Pancreas (tissue), 10 donors: ENCODE results near the gene GPC6. TPM values are rescaled to one million over a fixed set of nuclear protein-coding genes. Genes with fewer than 3 reads are reported as not detected.

Experiments
- ATAC-seq, 4 donors: fragments of 200-7000 bp; cut with Tn5 transposase; one replicate each; pipeline versions ENCODE4 v1.8.0 to v1.9.1; 2020; ENCODE audit warnings: mild to moderate bottlenecking in 4 of 4, moderate library complexity in 4 of 4
- DNase-seq, 6 donors: peaks; one replicate each; pipeline ENCODE4 v3.0.0-alpha.2; 2020
- FAIRE-seq: peaks from 2 replicates; lab custom pipeline; 2012; peaks lifted over from hg19 to GRCh38; lab: Jason Lieb, UNC
- H3K27ac ChIP-seq, 4 donors: fragments of 200-600 bp; sonication (generic); 1 replicate in 3 of 4; 2 replicates in 1 of 4; pipeline versions ENCODE4 v1.5.0 to v1.8.0; 2020
- H3K27me3 ChIP-seq, 4 donors: fragments of 200-600 bp; one replicate each; pipeline ENCODE4 v1.8.0; 2021
- H3K36me3 ChIP-seq, 3 donors: fragments of 200-600 bp; sonication (generic) in 1 of 3; one replicate each; pipeline versions ENCODE4 v1.5.0 to v1.8.0; 2020 to 2021
- H3K4me1 ChIP-seq, 3 donors: fragments of 200-600 bp; one replicate each; pipeline ENCODE4 v1.8.0; 2021
- H3K4me3 ChIP-seq, 4 donors: fragments of 200-600 bp; sonication (generic) in 2 of 4; one replicate each; pipeline versions ENCODE4 v1.5.0 to v1.8.0; 2020 to 2021
- H3K9me3 ChIP-seq, 4 donors: fragments of 200-600 bp; one replicate each; pipeline ENCODE4 v1.8.0; 2021
- WGBS, 2 donors: extraction: QIAGEN DNeasy Blood & Tissue Kit; methylation state at CpG; one replicate each; pipeline ENCODE4 v1.1.7; 2013; 5-methylcytosine and 5-hydroxymethylcytosine counted together
- intact Hi-C, 3 donors: fragments of 100-400 bp; cut with DNase I; formaldehyde crosslinking; loops; one replicate each; pipeline versions ENCODE4 v1.11.1 to v1.14.2; 2022
- polyA plus RNA-seq, 2 donors: library from polyadenylated mRNA; stranded (reverse); fragments of 200-250 nt; gene quantifications; one replicate each; pipeline ENCODE4 v1.2.3, GENCODE V29; 2013
- total RNA-seq, 6 donors: library from RNA; stranded (reverse); fragmentation: NEBNext Ultra II Directional in 4 of 6; extraction: Animal tissue kit (Norgen Biotek cat#: 25700) in 4 of 6; gene quantifications; one replicate each; pipeline versions ENCODE4 v1.2.1 to v1.2.4, GENCODE V29; 2021 to 2023
- TF ChIP-seq, protein P1 (sequence below), 4 donors: fragments of 200-600 bp; sonication (generic) in 3 of 4; IDR thresholded peaks; one replicate each; pipeline versions ENCODE4 v1.5.0 to v1.8.0; 2021; ENCODE audit warnings: antibody characterized with exemption in 4 of 4
- donor health status: healthy with polysubstance abuse.
- donor health status: DM: no; HTN: no; CAD: no; lungs with moderate emphysema.
- donor health status: DM: no; HTN: no; CAD: no.
- donor health status: control.
- donor health status: control.
- donor health status: Bipolar disorder and iron deficiency.
- donor health status: DM: yes; HTN: yes; CAD: no.
- donor health status: DM: no; HTN: no; CAD: no.
- donor health status: DM: no; HTN: no; CAD: no.
- donor health status: DM: yes; HTN: yes; CAD: no.

Gene GPC6
- total and polyA plus RNA-seq, 8 donors: 0.23 to 3.3 (median 1.2) TPM

DNA sequence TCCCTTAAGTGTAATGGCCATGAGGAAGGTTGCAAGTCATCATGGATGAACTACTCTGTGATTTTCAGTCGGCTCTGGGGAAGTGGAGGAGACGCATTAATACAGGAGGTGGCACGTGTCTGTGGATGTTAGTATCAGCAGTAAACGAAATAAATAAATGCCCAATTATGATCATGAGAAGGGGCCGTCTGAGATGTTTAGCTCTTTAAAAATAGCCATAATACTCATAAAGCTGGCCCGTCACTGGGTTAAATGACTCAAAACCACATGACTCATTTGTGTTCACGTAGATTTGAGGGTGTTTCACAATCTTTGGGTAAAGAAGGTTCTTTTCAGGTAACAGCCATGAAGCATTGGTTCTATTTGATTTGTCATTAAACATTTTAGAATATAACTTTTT is 620.6 kb downstream of the GPC6 start:
- ATAC-seq: no peak
- no peaks in the 10 kb centered on the region for H3K36me3 ChIP-seq
- FAIRE-seq: no peak
- 77 to 94% methylated on average over 7 of the region's 7 CpGs for WGBS, 2 donors
- H3K27me3 ChIP-seq: no peaks in the 10 kb centered on the region
- H3K9me3 ChIP-seq: no peaks in the 10 kb centered on the region
- no peaks in the 10 kb centered on the region for H3K4me1 ChIP-seq
- TF ChIP-seq, protein P1, sequence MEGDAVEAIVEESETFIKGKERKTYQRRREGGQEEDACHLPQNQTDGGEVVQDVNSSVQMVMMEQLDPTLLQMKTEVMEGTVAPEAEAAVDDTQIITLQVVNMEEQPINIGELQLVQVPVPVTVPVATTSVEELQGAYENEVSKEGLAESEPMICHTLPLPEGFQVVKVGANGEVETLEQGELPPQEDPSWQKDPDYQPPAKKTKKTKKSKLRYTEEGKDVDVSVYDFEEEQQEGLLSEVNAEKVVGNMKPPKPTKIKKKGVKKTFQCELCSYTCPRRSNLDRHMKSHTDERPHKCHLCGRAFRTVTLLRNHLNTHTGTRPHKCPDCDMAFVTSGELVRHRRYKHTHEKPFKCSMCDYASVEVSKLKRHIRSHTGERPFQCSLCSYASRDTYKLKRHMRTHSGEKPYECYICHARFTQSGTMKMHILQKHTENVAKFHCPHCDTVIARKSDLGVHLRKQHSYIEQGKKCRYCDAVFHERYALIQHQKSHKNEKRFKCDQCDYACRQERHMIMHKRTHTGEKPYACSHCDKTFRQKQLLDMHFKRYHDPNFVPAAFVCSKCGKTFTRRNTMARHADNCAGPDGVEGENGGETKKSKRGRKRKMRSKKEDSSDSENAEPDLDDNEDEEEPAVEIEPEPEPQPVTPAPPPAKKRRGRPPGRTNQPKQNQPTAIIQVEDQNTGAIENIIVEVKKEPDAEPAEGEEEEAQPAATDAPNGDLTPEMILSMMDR (IDR thresholded peaks at IDR 0.05): no peak
- intact Hi-C loops: no loop called here
- H3K27ac ChIP-seq: no peak overlapping the region
- H3K4me3 ChIP-seq: no peak overlapping the region
- no peak for DNase-seq

DNA sequence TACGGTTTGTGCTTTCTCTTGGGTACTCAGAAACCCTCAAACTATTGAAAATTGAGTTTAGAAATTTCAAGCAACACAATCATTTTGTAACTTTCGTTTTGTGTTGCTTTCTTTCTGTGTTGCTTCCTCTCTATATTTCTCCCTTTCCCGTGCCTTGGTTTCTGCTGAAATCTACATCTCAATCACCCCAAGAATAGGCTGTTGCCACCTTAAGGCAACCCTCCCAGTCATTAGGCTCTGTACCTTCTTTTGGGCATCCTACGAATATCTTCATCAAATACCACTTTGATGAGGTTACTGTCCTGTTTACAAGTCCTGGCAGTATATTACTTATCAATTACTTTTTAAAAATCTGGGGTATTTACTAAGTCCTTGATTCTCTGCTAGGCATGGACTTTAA is 621.6 kb downstream of the GPC6 start:
- no peak for FAIRE-seq
- WGBS, 2 donors: 55 to 75% methylated on average over 4 of the region's 4 CpGs
- intact Hi-C loops: no loop called here

DNA sequence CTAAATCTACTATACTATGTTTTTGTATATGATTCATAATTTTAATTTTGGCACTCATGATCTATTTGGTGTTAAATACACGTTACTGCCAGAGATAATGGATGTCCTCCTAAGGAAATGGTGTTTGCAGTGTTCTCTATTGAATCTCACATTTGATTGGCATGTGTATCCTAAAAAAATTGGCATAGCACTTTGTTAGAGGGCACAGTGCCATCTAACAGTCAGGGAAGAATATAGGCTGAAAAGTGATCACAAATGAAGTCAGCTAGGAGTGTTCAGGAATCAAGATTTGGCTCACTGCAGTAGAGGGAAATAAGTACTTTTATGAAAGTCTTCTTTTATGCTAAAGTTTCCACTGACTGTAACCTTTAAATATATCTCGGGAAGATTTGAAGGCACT is 624.6 kb downstream of the GPC6 start:
- Histone ChIP-seq H3K4me3 (no peak overlapping the region), H3K4me1 (no peaks in the 10 kb centered on the region), H3K9me3 (no peaks in the 10 kb centered on the region), H3K27ac (no peak overlapping the region), H3K27me3 (no peaks in the 10 kb centered on the region), H3K36me3 (no peaks in the 10 kb centered on the region)
- intact Hi-C loops: no loop called here
- TF ChIP-seq, protein P1 (IDR thresholded peaks at IDR 0.05): no peak
- WGBS, 2 donors: 52 to 62% methylated on average over 2 of the region's 2 CpGs
- no peak for FAIRE-seq
- no peak for ATAC-seq
- DNase-seq: no peak

More for the DNA sequence above, 621.6 kb downstream of the GPC6 start:
- Histone ChIP-seq H3K36me3 (no peaks in the 10 kb centered on the region), H3K4me1 (no peaks in the 10 kb centered on the region), H3K4me3 (no peak overlapping the region), H3K9me3 (no peaks in the 10 kb centered on the region), H3K27me3 (no peaks in the 10 kb centered on the region), H3K27ac (no peak overlapping the region)
- TF ChIP-seq, protein P1 (IDR thresholded peaks at IDR 0.05): no peak
- DNase-seq (no peak), ATAC-seq (no peak)

DNA sequence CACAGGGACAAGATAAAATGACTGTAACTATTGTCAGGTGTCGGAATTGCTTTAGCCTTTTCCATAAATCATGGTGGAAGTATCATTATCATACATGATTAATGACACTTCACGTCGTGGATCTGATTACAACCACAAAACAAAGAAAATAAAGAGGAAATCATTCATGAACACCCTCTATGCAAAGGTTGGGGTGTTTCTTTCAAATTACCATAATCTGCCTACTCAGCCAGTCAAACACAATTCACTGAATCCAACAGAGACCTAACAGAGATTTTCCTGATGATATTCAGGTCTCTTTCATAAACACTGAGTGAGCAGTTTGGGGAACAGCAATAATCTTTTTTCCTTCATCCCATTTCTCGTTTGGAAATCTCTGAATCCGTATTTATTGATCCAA is 627.3 kb downstream of the GPC6 start:
- no peaks in the 10 kb centered on the region for H3K36me3 ChIP-seq
- ATAC-seq: no peak
- intact Hi-C loops: no loop called here
- no peaks in the 10 kb centered on the region for H3K4me1 ChIP-seq
- DNase-seq: no peak
- H3K27ac ChIP-seq: no peak overlapping the region
- TF ChIP-seq, protein P1 (IDR thresholded peaks at IDR 0.05): no peak
- no peak for FAIRE-seq
- 48 to 64% methylated on average over 5 of the region's 5 CpGs for WGBS, 2 donors
- H3K4me3 ChIP-seq: no peak overlapping the region
- H3K9me3 ChIP-seq: no peaks in the 10 kb centered on the region
- no peaks in the 10 kb centered on the region for H3K27me3 ChIP-seq

DNA sequence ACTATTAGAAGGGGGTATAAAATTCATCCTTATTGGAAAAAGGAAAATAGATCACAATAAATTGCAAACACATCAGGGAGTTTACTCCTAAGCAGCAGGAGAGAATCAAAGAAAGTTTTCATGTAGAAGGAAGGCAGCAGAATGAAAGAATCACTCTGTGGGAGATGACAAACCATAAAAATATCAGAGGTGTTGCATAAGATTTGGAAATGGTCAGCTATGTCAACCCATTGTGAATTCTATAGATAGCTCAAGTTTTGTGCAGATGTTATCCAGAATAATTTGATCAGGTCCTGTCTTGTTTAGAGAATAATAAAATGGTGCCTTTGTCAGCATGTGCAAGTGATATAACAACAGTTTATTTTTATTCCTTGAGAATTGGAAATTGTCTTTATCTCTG is 630.5 kb downstream of the GPC6 start:
- FAIRE-seq: no peak

More for the DNA sequence above, 630.5 kb downstream of the GPC6 start:
- intact Hi-C loops: no loop called here
- Histone ChIP-seq H3K4me3 (no peak overlapping the region), H3K27ac (no peak overlapping the region), H3K9me3 (no peaks in the 10 kb centered on the region), H3K36me3 (no peaks in the 10 kb centered on the region), H3K27me3 (no peaks in the 10 kb centered on the region), H3K4me1 (no peaks in the 10 kb centered on the region)
- DNase-seq: no peak
- ATAC-seq: no peak
- TF ChIP-seq, protein P1 (IDR thresholded peaks at IDR 0.05): no peak
